HG02759 (cell line): ENCODE data around the gene PPM1M.

Experiments
- ATAC-seq: cut with Tn5 transposase; IDR thresholded peaks from one replicate; pipeline ENCODE4 v1.9.1; 2021; ENCODE audit warnings: mild to moderate bottlenecking, moderate library complexity; ENCODE audit not compliant: unreplicated experiment

Gene PPM1M

GRCh38 chr3:52243791-52244628, 1.5 kb upstream of the PPM1M start:
- peak; percentile 48 for ATAC-seq

- no peak for ATAC-seq
These were observed 683 bp downstream of the PPM1M start for GRCh38 chr3:52246264-52246620.

GRCh38 chr3:52246728-52247408, 1.3 kb downstream of the PPM1M start:
- no peak for ATAC-seq

- no peak for ATAC-seq
These were observed 2.0 kb downstream of the PPM1M start for GRCh38 chr3:52247409-52248164.

GRCh38 chr3:52248165-52248541, 2.6 kb downstream of the PPM1M start:
- no peak for ATAC-seq

- ATAC-seq, result no peak
These were observed 3.4 kb downstream of the PPM1M start for GRCh38 chr3:52248816-52249547.

- no peak for ATAC-seq
These were observed 4.1 kb downstream of the PPM1M start for GRCh38 chr3:52249683-52250082.

GRCh38 chr3:52250122-52250521, 4.6 kb downstream of the PPM1M start:
- ATAC-seq, result no peak

GRCh38 chr3:52253314-52254304, 8.1 kb downstream of the PPM1M start:
- ATAC-seq, result peak; percentile 93

- ATAC-seq, result no peak
These were observed 9.0 kb downstream of the PPM1M start for GRCh38 chr3:52254608-52255007.

GRCh38 chr3:52256159-52256558, 10.6 kb downstream of the PPM1M start:
- ATAC-seq, result no peak

- ATAC-seq, result no peak
These were observed 11.1 kb downstream of the PPM1M start for GRCh38 chr3:52256622-52257021.

GRCh38 chr3:52257911-52258310, 12.4 kb downstream of the PPM1M start:
- ATAC-seq, result no peak

GRCh38 chr3:52259035-52259434, 13.5 kb downstream of the PPM1M start:
- no peak for ATAC-seq

GRCh38 chr3:52259448-52259847, 13.9 kb downstream of the PPM1M start:
- ATAC-seq, result no peak

- ATAC-seq, result no peak
These were observed 16.9 kb downstream of the PPM1M start for GRCh38 chr3:52262447-52262846.

GRCh38 chr3:52265387-52265786, 19.8 kb downstream of the PPM1M start:
- no peak for ATAC-seq

- ATAC-seq, result no peak
These were observed 22.5 kb downstream of the PPM1M start for GRCh38 chr3:52268036-52268435.

- no peak for ATAC-seq
These were observed 24.2 kb downstream of the PPM1M start for GRCh38 chr3:52269776-52270175.

- no peak for ATAC-seq
These were observed 24.7 kb downstream of the PPM1M start for GRCh38 chr3:52270252-52270754.
